ENCODE results near the gene LRP8.

DNA sequence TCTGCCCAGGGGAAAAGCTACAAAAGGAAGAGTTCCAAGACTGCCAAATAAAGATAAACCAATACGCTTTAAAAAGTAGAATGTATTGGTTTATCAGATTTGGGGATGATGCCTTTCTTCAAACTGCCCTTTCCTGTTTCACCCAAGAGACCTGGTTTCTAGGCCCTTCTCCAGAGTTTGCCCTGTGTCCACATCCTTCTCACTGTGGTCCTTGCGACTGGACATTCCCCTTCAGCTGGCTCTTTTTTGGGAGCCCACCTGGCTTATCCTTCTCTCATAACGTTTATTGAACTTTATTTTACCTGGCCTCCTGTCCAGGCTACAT is 106.9 kb downstream of the LRP8 start:
- TF ChIP-seq, protein P1, sequence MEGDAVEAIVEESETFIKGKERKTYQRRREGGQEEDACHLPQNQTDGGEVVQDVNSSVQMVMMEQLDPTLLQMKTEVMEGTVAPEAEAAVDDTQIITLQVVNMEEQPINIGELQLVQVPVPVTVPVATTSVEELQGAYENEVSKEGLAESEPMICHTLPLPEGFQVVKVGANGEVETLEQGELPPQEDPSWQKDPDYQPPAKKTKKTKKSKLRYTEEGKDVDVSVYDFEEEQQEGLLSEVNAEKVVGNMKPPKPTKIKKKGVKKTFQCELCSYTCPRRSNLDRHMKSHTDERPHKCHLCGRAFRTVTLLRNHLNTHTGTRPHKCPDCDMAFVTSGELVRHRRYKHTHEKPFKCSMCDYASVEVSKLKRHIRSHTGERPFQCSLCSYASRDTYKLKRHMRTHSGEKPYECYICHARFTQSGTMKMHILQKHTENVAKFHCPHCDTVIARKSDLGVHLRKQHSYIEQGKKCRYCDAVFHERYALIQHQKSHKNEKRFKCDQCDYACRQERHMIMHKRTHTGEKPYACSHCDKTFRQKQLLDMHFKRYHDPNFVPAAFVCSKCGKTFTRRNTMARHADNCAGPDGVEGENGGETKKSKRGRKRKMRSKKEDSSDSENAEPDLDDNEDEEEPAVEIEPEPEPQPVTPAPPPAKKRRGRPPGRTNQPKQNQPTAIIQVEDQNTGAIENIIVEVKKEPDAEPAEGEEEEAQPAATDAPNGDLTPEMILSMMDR (IDR thresholded peaks at IDR 0.05), result no peak
- TF ChIP-seq POLR2A (IDR thresholded peaks at IDR 0.05) (no peak), POLR2AphosphoS5 (IDR thresholded peaks at IDR 0.05) (no peak)

Data from stomach (tissue), 4 donors.